Sigmoid colon (tissue), 4 donors: ENCODE data around the gene CMSS1.

Source experiments
- EP300 ChIP-seq, 4 donors: sonication (generic); formaldehyde crosslinking; IDR thresholded peaks; one replicate each; pipeline ENCODE4 v1.6.1; 2017; ENCODE audit warnings: antibody characterized with exemption in 4 of 4
- POLR2A ChIP-seq, 2 donors: fragments of 450-650 bp; IDR thresholded peaks; one replicate each; pipeline ENCODE4 v1.6.1; 2016; ENCODE audit warnings: antibody characterized with exemption in 2 of 2, mild to moderate bottlenecking in 2 of 2, moderate library complexity in 2 of 2
- POLR2AphosphoS5 ChIP-seq, 4 donors: sonication (generic); formaldehyde crosslinking; IDR thresholded peaks; one replicate each; pipeline ENCODE4 v1.6.1; 2017; ENCODE audit warnings: antibody characterized with exemption in 4 of 4
- TF ChIP-seq, protein P1 (sequence below), 4 experiments: fragments of 450-650 bp in 3 of 4; fragments of 200-600 bp in 1 of 4; IDR thresholded peaks; one replicate each; pipeline ENCODE4 v1.5.1; 2016 to 2019; ENCODE audit warnings: antibody characterized with exemption in 4 of 4, mild to moderate bottlenecking in 3 of 4, moderate library complexity in 2 of 4

DNA sequence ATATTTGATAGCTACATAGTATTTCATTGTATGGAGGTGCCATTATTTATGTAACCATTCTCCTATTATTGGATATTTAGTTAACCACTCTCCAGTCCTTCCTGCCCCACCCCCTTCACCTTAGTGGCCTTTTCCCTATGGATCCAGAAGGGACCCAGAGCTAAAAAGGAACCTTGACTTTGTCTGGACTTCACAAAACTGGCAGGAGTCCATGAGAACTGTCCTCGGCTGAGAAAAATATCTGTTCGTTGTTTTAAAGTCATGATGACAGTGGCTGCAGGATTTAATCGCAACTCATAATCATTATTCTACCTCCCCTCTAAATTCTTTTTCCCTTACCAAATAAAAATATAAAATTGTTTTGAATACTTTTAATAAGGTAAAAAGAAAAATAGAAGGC lies 129.7 kb downstream of the CMSS1 start:
- TF ChIP-seq, protein P1, sequence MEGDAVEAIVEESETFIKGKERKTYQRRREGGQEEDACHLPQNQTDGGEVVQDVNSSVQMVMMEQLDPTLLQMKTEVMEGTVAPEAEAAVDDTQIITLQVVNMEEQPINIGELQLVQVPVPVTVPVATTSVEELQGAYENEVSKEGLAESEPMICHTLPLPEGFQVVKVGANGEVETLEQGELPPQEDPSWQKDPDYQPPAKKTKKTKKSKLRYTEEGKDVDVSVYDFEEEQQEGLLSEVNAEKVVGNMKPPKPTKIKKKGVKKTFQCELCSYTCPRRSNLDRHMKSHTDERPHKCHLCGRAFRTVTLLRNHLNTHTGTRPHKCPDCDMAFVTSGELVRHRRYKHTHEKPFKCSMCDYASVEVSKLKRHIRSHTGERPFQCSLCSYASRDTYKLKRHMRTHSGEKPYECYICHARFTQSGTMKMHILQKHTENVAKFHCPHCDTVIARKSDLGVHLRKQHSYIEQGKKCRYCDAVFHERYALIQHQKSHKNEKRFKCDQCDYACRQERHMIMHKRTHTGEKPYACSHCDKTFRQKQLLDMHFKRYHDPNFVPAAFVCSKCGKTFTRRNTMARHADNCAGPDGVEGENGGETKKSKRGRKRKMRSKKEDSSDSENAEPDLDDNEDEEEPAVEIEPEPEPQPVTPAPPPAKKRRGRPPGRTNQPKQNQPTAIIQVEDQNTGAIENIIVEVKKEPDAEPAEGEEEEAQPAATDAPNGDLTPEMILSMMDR (IDR thresholded peaks at IDR 0.05): no peak
- TF ChIP-seq POLR2AphosphoS5 (IDR thresholded peaks at IDR 0.05): no peak
- TF ChIP-seq POLR2A (IDR thresholded peaks at IDR 0.05): no peak
- no peak for TF ChIP-seq EP300 (IDR thresholded peaks at IDR 0.05)
